IMR-90 (cell line): ENCODE results near the gene TAS2R38. TPM values are rescaled to one million over a fixed set of nuclear protein-coding genes. Genes with fewer than 3 reads are reported as not detected.

ENCODE experiments used
- ATAC-seq: fragments of 200-7000 bp; cut with Tn5 transposase; 2 replicates; pipeline ENCODE4 v1.9.1; 2020; ENCODE audit warnings: low read depth, mild to moderate bottlenecking, moderate library complexity
- BruUV-seq: library from RNA; stranded (reverse); fragments of 400-500 nt; replicated peaks from 2 replicates; lab custom pipeline; 2021; lab: Mats Ljungman, UMichigan
- CTCF ChIA-PET: fragments of 300-600 bp; formaldehyde crosslinking; extraction: SDS; loops from one replicate; lab custom pipeline; 2021; ENCODE audit warnings: antibody characterized with exemption; lab: Yijun Ruan, JAX
- POLR2A ChIA-PET: fragments of 300-600 bp; sonication (Branson Sonifier 250); formaldehyde crosslinking; loops from one replicate; lab custom pipeline; 2022; ENCODE audit warnings: antibody characterized with exemption; ENCODE audit not compliant: unreplicated experiment; lab: Charles Lee
- DNase-seq: peaks from one replicate; pipeline ENCODE4 v3.0.0; 2013
- H2AFZ ChIP-seq: replicated peaks from 2 replicates; pipeline ENCODE3; 2013; ENCODE audit warnings: low read length, mild to moderate bottlenecking; ENCODE audit not compliant: poor library complexity
- H2AK5ac ChIP-seq: 2 replicates; pipeline ENCODE4 v1.6.1; 2013; ENCODE audit warnings: low read depth, low read length, inconsistent platforms
- H2AK9ac ChIP-seq: replicated peaks from 2 replicates; pipeline ENCODE3; 2013; ENCODE audit warnings: mild to moderate bottlenecking, low read depth, low read length, moderate library complexity; ENCODE audit not compliant: poor library complexity
- H2BK120ac ChIP-seq: 2 replicates; pipeline ENCODE4 v1.6.1; 2013; ENCODE audit warnings: low read depth, low read length, inconsistent platforms
- H2BK15ac ChIP-seq: 3 replicates; pipeline ENCODE4 v1.6.1; 2013; ENCODE audit warnings: low read depth, low read length, inconsistent platforms
- H2BK20ac ChIP-seq: 2 replicates; pipeline ENCODE4 v1.6.1; 2013; ENCODE audit warnings: low read depth, mild to moderate bottlenecking, inconsistent platforms, low read length, moderate library complexity
- H2BK5ac ChIP-seq: 2 replicates; pipeline ENCODE4 v1.6.1; 2013; ENCODE audit warnings: mild to moderate bottlenecking, low read depth, low read length, inconsistent platforms; ENCODE audit not compliant: poor library complexity, severe bottlenecking
- H3K14ac ChIP-seq: replicated peaks from 2 replicates; pipeline ENCODE4 v1.6.1; 2013; ENCODE audit warnings: low read depth, low read length, inconsistent platforms
- H3K18ac ChIP-seq: 2 replicates; pipeline ENCODE4 v1.6.1; 2013; ENCODE audit warnings: low read depth, low read length, control low read depth
- H3K23ac ChIP-seq: 2 replicates; pipeline ENCODE4 v1.6.1; 2013; ENCODE audit warnings: low read depth, low read length, inconsistent platforms
- H3K27ac ChIP-seq: 2 replicates; pipeline ENCODE4 v1.5.1; 2013; ENCODE audit warnings: mild to moderate bottlenecking, control low read depth, low read length; ENCODE audit not compliant: insufficient read depth
- H3K27me3 ChIP-seq: 2 replicates; pipeline ENCODE4 v1.6.1; 2013; ENCODE audit warnings: low read length; ENCODE audit not compliant: control insufficient read depth, insufficient read depth
- H3K36me3 ChIP-seq: 2 replicates; pipeline ENCODE4 v1.6.1; 2013; ENCODE audit warnings: low read length, mixed read lengths; ENCODE audit not compliant: control insufficient read depth, insufficient read depth
- H3K4ac ChIP-seq: 2 replicates; pipeline ENCODE4 v1.6.1; 2013; ENCODE audit warnings: low read depth, low read length, inconsistent platforms
- H3K4me1 ChIP-seq: 2 replicates; pipeline ENCODE4 v1.6.1; 2013; ENCODE audit warnings: low read length, mixed read lengths; ENCODE audit not compliant: control insufficient read depth, insufficient read depth
- H3K4me2 ChIP-seq: 2 replicates; pipeline ENCODE4 v1.6.1; 2013; ENCODE audit warnings: low read depth, mild to moderate bottlenecking, control low read depth, low read length, moderate library complexity
- H3K4me3 ChIP-seq: 2 replicates; pipeline ENCODE4 v1.5.1; 2013; ENCODE audit warnings: low read depth, mild to moderate bottlenecking, control low read depth, low read length, moderate library complexity; ENCODE audit not compliant: insufficient read depth
- H3K56ac ChIP-seq: 2 replicates; pipeline ENCODE4 v1.6.1; 2013; ENCODE audit warnings: low read length, inconsistent platforms; ENCODE audit not compliant: insufficient read depth; ENCODE audit errors: extremely low read depth
- H3K79me1 ChIP-seq, 2 experiments: 2 replicates each; pipeline ENCODE4 v1.6.1; 2013; ENCODE audit warnings: low read length in 2 of 2, inconsistent platforms in 1 of 2, low read depth in 1 of 2
- H3K9ac ChIP-seq: 2 replicates; pipeline ENCODE4 v1.6.1; 2013; ENCODE audit warnings: low read depth, low read length, control low read depth
- H3K9me1 ChIP-seq: 2 replicates; pipeline ENCODE4 v1.6.1; 2013; ENCODE audit warnings: low read length, inconsistent platforms; ENCODE audit not compliant: insufficient read depth
- H3K9me3 ChIP-seq: 2 replicates; pipeline ENCODE4 v1.6.1; 2013; ENCODE audit warnings: low read length; ENCODE audit not compliant: control insufficient read depth, insufficient read depth
- H4K20me1 ChIP-seq: 2 replicates; pipeline ENCODE4 v1.6.1; 2013; ENCODE audit warnings: low read length, inconsistent platforms; ENCODE audit not compliant: insufficient read depth
- H4K5ac ChIP-seq: 2 replicates; pipeline ENCODE4 v1.6.1; 2013; ENCODE audit warnings: mild to moderate bottlenecking, low read depth, low read length, control low read depth
- H4K8ac ChIP-seq, 2 experiments: 2 replicates each; pipeline ENCODE4 v1.6.1; 2013; ENCODE audit warnings: low read depth in 2 of 2, low read length in 2 of 2, control low read depth in 1 of 2, inconsistent platforms in 1 of 2
- H4K91ac ChIP-seq: 2 replicates; pipeline ENCODE4 v1.6.1; 2013; ENCODE audit warnings: low read depth, low read length, inconsistent platforms; ENCODE audit not compliant: insufficient read depth
- BHLHE40 ChIP-seq: fragments of 150-350 bp; IDR thresholded peaks from 2 replicates; pipeline ENCODE4 v1.6.1; 2016; ENCODE audit warnings: mild to moderate bottlenecking, low read depth, low read length
- CHD1 ChIP-seq: IDR thresholded peaks from 2 replicates; pipeline ENCODE4 v1.6.1; 2012; ENCODE audit warnings: low read depth, low read length, improper control_type of control experiment
- FOS ChIP-seq: fragments of 150-350 bp; IDR thresholded peaks from 2 replicates; pipeline ENCODE4 v1.6.1; 2016; ENCODE audit warnings: low read depth, low read length
- MAFK ChIP-seq: IDR thresholded peaks from 2 replicates; pipeline ENCODE4 v1.6.1; 2012; ENCODE audit warnings: low read depth, low read length, improper control_type of control experiment
- WGBS, 2 experiments: methylation state at CpG; one replicate each; pipeline versions ENCODE4 v1.1.5 to v1.1.7; 2013; ENCODE audit warnings: missing lambda C conversion rate in 2 of 2; ENCODE audit not compliant: insufficient read length in 1 of 2; ENCODE audit errors: extremely low coverage in 2 of 2; 5-methylcytosine and 5-hydroxymethylcytosine counted together
- dilution Hi-C: fragments of 300-500 bp; cut with HindIII; formaldehyde crosslinking; loops from one replicate; pipeline ENCODE4 v1.14.3; 2018; ENCODE audit warnings: low sequenced_read_pairs; ENCODE audit not compliant: unreplicated experiment
- in situ Hi-C: fragments of 300-500 bp; cut with MboI; formaldehyde crosslinking; loops from 3 replicates; pipeline ENCODE4 v1.14.3; 2019; ENCODE audit warnings: low sequenced_read_pairs, inconsistent platforms, mixed read lengths
- intact Hi-C: fragments of 100-400 bp; cut with micrococcal nuclease; formaldehyde crosslinking; loops from 2 replicates; pipeline ENCODE4 v1.10.0; 2022
- polyA plus RNA-seq, 3 experiments: library from polyadenylated mRNA; depleted of rRNA; stranded (reverse); fragments of >200 nt; gene quantifications; 2 replicates each; pipeline ENCODE4 v1.2.3, GENCODE V29; 2012; ENCODE audit warnings: low replicate concordance in 1 of 3
- total RNA-seq: library from RNA; depleted of rRNA; stranded (reverse); fragments of >200 nt; gene quantifications from 2 replicates; pipeline ENCODE4 v1.2.3, GENCODE V29; 2012

Gene TAS2R38
- total and polyA plus RNA-seq, 2 of the 4 experiments (the other 2 are of a cell fraction), result not detected

DNA sequence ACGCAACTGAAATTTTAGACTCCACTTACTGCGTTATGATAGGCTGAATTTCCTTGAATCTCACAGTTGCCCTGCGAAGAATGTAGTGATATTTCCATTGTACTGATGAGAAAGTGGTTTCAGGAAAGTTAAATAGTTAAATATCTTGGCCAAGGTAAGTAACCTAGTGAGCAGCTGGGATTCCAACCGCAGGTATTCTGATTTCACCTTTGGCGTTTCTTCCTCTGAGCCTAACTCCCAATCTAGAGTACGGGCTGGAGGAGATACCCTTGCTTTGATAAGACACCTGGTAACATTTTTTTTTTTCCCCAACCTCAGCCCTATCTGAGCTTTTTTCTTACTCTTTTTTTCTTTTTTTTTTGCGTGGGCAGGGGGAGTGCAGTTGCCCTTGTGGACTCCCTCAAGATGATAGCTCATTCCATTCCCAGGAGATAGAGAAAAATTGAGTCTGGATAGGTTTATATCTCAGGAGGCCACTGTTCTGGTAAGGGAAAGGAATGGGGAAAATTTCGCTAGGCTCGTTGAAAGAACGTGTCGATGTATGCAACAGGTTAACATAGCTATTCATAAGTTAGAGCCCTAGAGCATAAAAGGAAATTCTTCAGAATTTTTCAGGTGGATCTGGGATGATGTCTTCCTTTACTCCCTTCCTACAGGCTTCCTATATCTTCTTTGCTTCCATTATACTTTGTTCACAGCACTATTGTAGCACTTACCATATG, 3.1 kb upstream of the TAS2R38 start:
- no peak overlapping the region for H2BK120ac ChIP-seq
- no TSS peak for BruUV-seq
- no peak overlapping the region for H3K4ac ChIP-seq
- DNase-seq (no peak), ATAC-seq (no peak)
- H3K27me3 ChIP-seq, result no peaks in the 10 kb centered on the region
- H3K36me3 ChIP-seq, result no peaks in the 10 kb centered on the region
- no peak overlapping the region for H4K8ac ChIP-seq
- H2BK5ac ChIP-seq, result no peak overlapping the region
- no peak for TF ChIP-seq FOS
- TF ChIP-seq BHLHE40, result no peak
- TF ChIP-seq MAFK, result no peak
- no peak for TF ChIP-seq CHD1
- H3K9me1 ChIP-seq, result no peaks in the 10 kb centered on the region
- H4K20me1 ChIP-seq, result no peaks in the 10 kb centered on the region
- dilution Hi-C loops, result no loop called here
- no peak overlapping the region for H3K27ac ChIP-seq
- intact Hi-C loops, result no loop called here
- in situ Hi-C loops, result no loop called here
- no peak overlapping the region for H3K9ac ChIP-seq
- H3K56ac ChIP-seq, result no peak overlapping the region
- no peak overlapping the region for H2AFZ ChIP-seq
- ChIA-PET CTCF (no interaction called here), POLR2A (no interaction called here)
- H3K4me1 ChIP-seq, result no peaks in the 10 kb centered on the region
- H2BK15ac ChIP-seq, result no peak overlapping the region
- H3K9me3 ChIP-seq, result peaks cover 10% of the 10 kb centered on the region
- no peaks in the 10 kb centered on the region for H3K79me1 ChIP-seq
- no peak overlapping the region for H3K18ac ChIP-seq
- H3K23ac ChIP-seq, result no peak overlapping the region
- H2BK20ac ChIP-seq, result no peak overlapping the region
- H3K14ac ChIP-seq, result no peak overlapping the region
- H2AK5ac ChIP-seq, result no peak overlapping the region
- H2AK9ac ChIP-seq, result no peak overlapping the region
- H3K4me3 ChIP-seq, result no peak overlapping the region
- no peak overlapping the region for H4K5ac ChIP-seq
- H4K91ac ChIP-seq, result no peak overlapping the region
- no CpG with 5 or more reads among the region's 11 CpGs for WGBS, 2 experiments
- no peak overlapping the region for H3K4me2 ChIP-seq
